HG03159 (cell line): Measurements from ENCODE around the gene SH2D4B.

ENCODE experiments used
- ATAC-seq: cut with Tn5 transposase; IDR thresholded peaks from one replicate; pipeline ENCODE4 v1.9.1; 2021; ENCODE audit warnings: mild to moderate bottlenecking, moderate library complexity; ENCODE audit not compliant: unreplicated experiment

Gene SH2D4B

GRCh38 chr10:80585812-80586211, 48.1 kb downstream of the SH2D4B start:
- ATAC-seq: no peak

DNA sequence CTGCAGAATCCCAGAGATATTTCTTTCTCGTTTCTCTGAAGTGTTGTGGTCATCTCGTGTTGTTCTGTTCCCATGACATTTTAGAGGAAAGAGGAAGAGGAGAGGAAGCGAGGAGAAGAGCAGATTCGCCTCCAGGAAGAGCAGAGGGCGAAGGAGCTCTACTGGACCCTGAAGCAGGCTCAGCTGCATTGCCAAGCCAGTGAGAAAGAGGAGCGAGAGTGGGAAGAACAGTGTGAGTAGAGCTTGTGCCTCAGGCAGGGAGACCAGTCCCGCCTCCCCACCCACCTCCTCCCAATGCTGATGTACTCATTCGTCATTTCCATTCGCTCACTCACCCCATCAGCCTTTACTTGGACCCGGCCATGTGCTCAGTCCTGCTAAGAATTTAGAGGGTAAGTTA, 50.8 kb downstream of the SH2D4B start:
- no peak for ATAC-seq

DNA sequence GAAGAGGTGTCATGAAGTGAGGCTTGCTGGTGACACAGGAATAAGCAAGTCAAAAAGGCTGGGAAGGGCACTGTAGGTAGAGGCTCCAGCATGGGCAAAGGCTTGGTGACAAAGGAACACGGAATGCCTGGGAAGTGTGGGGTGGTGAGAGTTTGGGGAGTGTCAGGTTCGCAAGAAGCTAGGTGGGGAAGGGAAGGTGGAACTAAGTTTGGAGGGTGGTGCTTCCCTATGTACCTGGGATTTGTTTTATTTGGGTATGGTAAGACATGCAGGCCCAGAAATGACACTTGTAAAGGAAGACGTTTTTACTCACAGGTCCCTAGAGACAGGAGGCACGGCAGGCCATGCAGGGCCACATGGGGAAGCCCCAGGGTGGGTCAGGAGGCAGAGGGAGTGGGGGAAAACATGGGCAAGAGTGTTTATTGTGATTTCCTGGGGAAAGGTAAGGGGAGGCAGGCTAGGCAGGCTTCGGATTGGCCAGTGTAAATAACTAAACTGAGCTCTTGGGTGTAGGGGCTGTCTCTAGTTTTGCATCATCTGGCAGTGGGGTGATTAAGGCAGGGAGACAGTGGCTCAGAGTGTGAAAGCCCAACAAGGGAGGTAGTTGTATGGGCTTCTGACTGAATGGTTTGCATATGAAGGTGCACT, 52.1 kb downstream of the SH2D4B start:
- ATAC-seq: peak; percentile 89

GRCh38 chr10:80590585-80591125, 53.0 kb downstream of the SH2D4B start:
- ATAC-seq: no peak

DNA sequence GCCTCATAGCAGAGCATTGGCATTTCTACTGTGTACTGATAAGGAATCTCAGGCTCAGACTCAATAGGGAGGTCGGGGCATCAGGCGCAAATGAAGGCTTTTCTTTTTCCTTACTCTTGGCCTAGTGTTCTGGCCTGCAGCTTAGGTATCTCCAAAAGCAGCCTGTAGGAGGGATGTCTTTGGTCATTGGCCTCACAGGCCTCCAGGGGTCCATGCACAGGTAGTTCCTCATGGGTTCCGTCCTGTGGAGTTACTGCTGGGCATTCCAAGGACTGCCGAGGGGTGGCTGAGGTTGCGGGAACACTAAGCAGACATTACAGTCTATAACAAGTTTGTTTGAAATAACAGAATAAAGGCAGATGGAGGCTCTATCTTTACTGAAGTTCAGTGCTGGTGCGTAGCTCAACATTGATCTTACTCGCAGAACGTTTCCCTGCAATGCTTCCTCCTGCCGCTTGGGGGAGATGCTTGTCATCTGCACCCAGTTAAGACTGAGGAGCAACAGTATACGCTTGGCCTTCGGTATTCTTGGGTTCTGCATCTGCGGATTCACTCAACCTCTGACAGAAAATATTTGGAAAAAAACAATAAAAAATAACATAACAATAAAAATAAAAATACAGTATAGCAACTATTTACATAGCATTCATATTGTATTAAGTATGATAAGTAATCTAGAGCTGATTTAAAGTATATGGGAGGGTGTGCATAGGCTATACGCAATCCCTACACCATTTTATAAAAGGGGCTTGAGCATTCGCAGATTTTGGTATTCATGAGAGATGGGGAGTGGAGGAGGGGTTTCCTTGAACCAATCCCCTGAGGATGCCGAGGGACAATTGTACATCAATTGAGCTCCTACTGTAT, 58.9 kb downstream of the SH2D4B start:
- peak; percentile 35 for ATAC-seq

DNA sequence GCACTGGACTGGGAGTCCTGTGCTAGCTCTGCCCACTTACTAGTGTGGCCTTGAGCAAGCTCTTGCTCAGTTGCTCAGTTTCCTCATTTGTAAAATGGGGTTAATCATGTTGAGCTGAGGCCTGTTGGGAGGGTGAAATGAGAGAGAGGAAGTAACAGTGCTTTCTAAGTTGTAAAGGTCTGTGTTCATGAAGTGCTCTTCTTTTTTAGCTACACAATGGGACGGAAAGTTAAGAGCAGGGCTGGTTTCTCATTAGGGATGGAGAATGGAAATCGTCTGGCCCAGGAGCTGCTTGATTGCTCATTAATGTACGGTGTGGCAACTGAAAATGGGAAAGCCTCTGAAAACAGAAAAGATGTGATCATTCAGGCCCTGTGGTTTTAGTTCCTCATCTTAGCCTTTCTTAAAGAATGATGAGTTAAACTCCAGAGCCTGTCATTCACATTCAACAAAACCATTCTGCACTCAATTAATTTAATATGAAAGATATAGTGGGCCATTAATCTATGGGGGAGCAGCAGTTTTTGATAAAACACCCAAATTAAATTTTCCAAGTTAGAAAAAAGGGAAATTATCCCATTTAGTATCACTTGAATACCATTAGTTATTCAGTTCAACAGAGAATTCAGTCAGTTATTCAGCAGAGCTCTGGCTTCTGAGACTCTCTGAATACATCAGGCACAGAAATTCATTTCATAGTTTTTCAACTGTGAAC, 60.5 kb downstream of the SH2D4B start:
- peak; percentile 68 for ATAC-seq

- ATAC-seq: peak; percentile 12
Observed at GRCh38 chr10:80598951-80599350, 61.2 kb downstream of the SH2D4B start.

DNA sequence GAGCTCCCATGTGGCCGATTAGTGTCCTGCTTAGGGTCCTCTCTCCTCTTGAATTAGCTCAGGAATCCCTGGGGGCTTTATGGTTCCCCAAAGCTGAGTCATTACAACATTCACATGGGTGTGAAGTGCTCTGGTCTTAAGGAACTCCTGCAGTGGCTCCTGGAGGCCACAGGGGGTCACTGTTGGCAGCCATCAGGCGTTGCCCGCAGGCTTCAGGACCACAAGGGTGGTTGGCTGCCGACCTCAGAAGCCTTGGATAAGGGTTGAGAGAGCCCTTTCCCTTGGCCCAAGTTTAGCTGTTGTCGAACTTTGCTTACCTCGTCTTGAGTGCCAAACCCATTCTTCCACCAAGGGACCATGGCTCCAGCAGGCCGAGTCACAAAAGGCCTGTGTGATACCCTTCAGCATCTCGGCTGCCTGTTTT, 61.7 kb downstream of the SH2D4B start:
- peak; percentile 68 for ATAC-seq

GRCh38 chr10:80600256-80600655, 62.6 kb downstream of the SH2D4B start:
- no peak for ATAC-seq

DNA sequence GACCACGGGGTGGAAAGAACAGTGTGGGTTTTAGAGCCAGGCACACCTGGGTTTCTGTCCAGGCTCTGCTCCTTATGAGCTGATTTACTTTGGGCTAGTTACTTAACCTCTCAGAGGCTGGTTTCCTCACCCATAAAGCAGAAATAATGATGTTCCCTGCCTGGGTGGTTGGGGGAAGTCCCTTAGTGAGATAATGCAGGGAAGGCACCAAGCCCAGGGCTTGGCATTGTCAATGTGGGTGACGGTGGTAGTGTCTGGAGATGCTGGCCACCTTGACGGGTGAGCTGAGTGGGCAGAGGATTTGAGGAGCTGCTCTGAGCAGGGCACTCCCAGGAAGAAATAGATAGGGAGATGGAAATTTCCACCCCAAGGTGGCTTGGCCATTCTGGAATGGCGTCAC, 65.2 kb downstream of the SH2D4B start:
- ATAC-seq: no peak

DNA sequence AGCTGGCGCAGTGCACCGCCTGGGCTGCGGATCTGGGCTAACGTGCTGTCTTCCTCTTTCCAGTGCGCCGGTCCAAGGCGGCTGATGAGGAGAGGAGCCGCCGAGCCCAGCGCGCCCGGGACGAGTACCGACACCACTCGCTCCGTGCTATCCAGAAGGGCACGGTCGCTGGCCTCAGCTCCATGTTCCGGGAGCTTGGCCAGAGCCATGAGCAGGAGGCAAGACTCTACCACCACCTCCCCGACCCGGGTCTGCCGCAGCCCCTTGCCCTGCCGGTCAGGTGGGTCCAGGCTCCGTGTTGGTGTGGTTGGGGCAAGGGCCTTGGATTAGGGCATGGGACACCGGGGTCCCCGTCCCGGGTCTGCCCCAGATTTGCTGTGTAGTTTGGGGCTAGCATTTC, 65.8 kb downstream of the SH2D4B start:
- ATAC-seq: no peak

DNA sequence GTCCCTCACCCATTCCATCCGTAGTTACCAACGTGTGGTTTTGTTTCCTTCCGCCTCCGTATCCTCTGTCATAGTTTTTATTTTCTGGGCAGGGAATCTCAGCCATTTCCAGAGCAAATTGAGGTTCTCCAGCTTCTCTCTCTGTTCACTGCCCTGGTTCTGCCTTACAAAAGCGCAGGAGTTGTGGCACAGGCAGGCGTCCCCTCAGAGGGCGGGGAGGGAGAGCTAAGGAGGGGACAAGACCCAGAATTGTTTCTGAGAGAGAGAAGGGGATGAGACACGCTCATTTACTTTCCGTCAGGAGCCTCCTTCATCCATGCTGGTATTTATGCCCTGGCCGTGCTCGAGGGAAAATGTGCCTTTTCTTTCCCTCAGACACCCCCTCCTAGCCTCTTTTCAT, 71.0 kb downstream of the SH2D4B start:
- no peak for ATAC-seq

- no peak for ATAC-seq
Observed at GRCh38 chr10:80609331-80609730, 71.6 kb downstream of the SH2D4B start.

- no peak for ATAC-seq
Observed at GRCh38 chr10:80611481-80612185, 73.9 kb downstream of the SH2D4B start.

DNA sequence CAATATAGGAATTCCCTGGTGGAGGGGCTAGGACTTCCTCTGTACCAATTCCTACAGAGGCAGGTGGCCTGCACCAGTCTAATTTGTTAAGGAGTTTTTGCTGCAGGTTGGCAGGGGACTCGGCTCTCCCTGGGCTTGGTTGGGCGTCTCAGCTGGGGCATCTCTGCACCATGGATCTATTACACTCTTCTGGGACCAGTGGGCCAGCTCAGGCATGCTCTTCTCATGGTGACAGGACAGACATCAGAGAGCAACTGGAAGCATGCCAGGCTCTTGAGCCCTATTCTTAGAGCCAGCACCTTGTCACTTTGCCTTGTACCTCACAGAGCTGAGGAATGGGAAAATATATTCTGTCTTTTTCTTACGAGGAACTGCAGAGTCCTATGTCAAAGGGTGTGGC, 74.6 kb downstream of the SH2D4B start:
- ATAC-seq: no peak

- no peak for ATAC-seq
Observed at GRCh38 chr10:80613466-80614170, 75.9 kb downstream of the SH2D4B start.

- no peak for ATAC-seq
Observed at GRCh38 chr10:80614576-80615416, 77.1 kb downstream of the SH2D4B start.

- ATAC-seq: no peak
Observed at GRCh38 chr10:80617807-80618206, 80.1 kb downstream of the SH2D4B start.

DNA sequence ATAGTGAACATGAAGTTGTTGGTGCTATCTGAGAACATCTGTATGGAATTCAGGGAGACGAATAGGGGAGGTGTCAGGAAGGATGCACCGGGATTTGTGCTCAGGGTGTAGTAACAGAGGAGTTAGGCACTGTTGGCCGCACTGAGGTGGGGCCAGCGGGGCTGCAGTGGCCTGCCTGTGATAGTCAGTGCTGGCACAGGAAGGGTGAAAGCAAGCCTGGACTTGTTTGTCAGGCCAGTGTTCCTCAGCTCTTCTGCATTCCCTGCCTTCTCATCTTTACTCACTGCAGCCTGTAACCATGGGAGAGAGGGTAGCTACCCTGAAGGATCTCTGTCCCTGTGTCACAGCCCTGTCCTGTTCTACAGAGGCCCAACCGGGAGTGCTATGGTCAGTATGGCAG, 81.3 kb downstream of the SH2D4B start:
- ATAC-seq: no peak
